CD8-positive, alpha-beta memory T cell (primary cell): ENCODE results near the gene NFIA. TPM values are rescaled to one million over a fixed set of nuclear protein-coding genes. Genes with fewer than 3 reads are reported as not detected.

Source experiments
- CTCF ChIA-PET: fragments of 350-600 bp; sonication (Branson Sonifier 250); formaldehyde crosslinking; loops from one replicate; lab custom pipeline; 2021; ENCODE audit warnings: antibody characterized with exemption; lab: Charles Lee
- POLR2A ChIA-PET: fragments of 350-600 bp; sonication (Branson Sonifier 250); formaldehyde crosslinking; loops from one replicate; lab custom pipeline; 2021; ENCODE audit warnings: antibody characterized with exemption; lab: Charles Lee
- DNase-seq, 5 donors: peaks; one replicate each; pipeline versions ENCODE4 v3.0.0 to v3.0.0-alpha.2; 2020 to 2022; ENCODE audit warnings: mixed read lengths in 1 of 5
- H3K27ac ChIP-seq: one replicate; pipeline ENCODE4 v1.7.0; 2013; ENCODE audit warnings: low read depth, mild to moderate bottlenecking, low read length, moderate library complexity
- H3K27me3 ChIP-seq: 2 replicates; pipeline ENCODE4 v1.7.0; 2013; ENCODE audit warnings: low read length, mild to moderate bottlenecking; ENCODE audit not compliant: insufficient read depth, poor library complexity, severe bottlenecking
- H3K36me3 ChIP-seq: 2 replicates; pipeline ENCODE4 v1.7.0; 2013; ENCODE audit warnings: mild to moderate bottlenecking, low read length, moderate library complexity; ENCODE audit not compliant: insufficient read depth
- H3K4me1 ChIP-seq: 2 replicates; pipeline ENCODE4 v1.7.0; 2013; ENCODE audit warnings: mild to moderate bottlenecking, low read length, moderate library complexity; ENCODE audit not compliant: insufficient read depth
- H3K4me3 ChIP-seq: 2 replicates; pipeline ENCODE4 v1.7.0; 2013; ENCODE audit warnings: mild to moderate bottlenecking, low read length
- H3K9me3 ChIP-seq: 2 replicates; pipeline ENCODE4 v1.7.0; 2013; ENCODE audit warnings: mild to moderate bottlenecking, low read length
- H3K27ac Mint-ChIP-seq, 8 donors: one replicate each; pipeline ENCODE4 v1.8.0; 2020 to 2021; ENCODE audit warnings: mixed read lengths in 8 of 8, mild to moderate bottlenecking in 6 of 8, inconsistent platforms in 3 of 8, moderate library complexity in 3 of 8
- H3K27me3 Mint-ChIP-seq, 2 donors: one replicate each; pipeline ENCODE4 v1.8.0; 2020 to 2021; ENCODE audit warnings: mixed read lengths in 2 of 2, mild to moderate bottlenecking in 1 of 2, moderate library complexity in 1 of 2
- H3K36me3 Mint-ChIP-seq, 3 donors: one replicate each; pipeline ENCODE4 v1.8.0; 2020 to 2021; ENCODE audit warnings: mixed read lengths in 3 of 3, inconsistent platforms in 1 of 3, mild to moderate bottlenecking in 1 of 3
- H3K4me1 Mint-ChIP-seq, 3 donors: one replicate each; pipeline ENCODE4 v1.8.0; 2020 to 2021; ENCODE audit warnings: mixed read lengths in 3 of 3, inconsistent platforms in 1 of 3, mild to moderate bottlenecking in 1 of 3
- H3K4me3 Mint-ChIP-seq, 7 donors: one replicate each; pipeline ENCODE4 v1.8.0; 2020 to 2021; ENCODE audit warnings: mixed read lengths in 7 of 7, mild to moderate bottlenecking in 6 of 7, moderate library complexity in 4 of 7, inconsistent platforms in 2 of 7
- H3K9me3 Mint-ChIP-seq, 5 donors: one replicate each; pipeline ENCODE4 v1.8.0; 2020 to 2022; ENCODE audit warnings: mixed read lengths in 5 of 5, mild to moderate bottlenecking in 3 of 5, moderate library complexity in 2 of 5, inconsistent platforms in 1 of 5
- polyA plus RNA-seq: library from polyadenylated mRNA; unstranded; fragments of 300-500 nt; fragmentation: Illumina TruSeq; gene quantifications from one replicate; pipeline ENCODE4 v1.2.3, GENCODE V29; 2021
- total RNA-seq, 2 experiments: library from RNA; stranded (reverse); gene quantifications; one replicate each; pipeline ENCODE4 v1.2.3, GENCODE V29; 2021

NFIA gene
- total and polyA plus RNA-seq, 3 experiments from 2014 or later, result 6.1 to 9.9 (median 7.0) TPM

- POLR2A ChIA-PET, result no interaction called here
- Histone ChIP-seq H3K9me3 (no peaks in the 10 kb centered on the region), H3K4me1 (no peaks in the 10 kb centered on the region), H3K36me3 (no peaks in the 10 kb centered on the region), H3K27ac (no peak overlapping the region), H3K4me3 (no peak overlapping the region), H3K27me3 (no peaks in the 10 kb centered on the region)
- H3K4me1 Mint-ChIP-seq, result peaks cover 0 to 4% (median 2%) of the 10 kb centered on the region in 3 donors
- H3K27ac Mint-ChIP-seq, result no peak overlapping the region
- CTCF ChIA-PET, result interaction anchor here (0.8 kb wide), 1 partner anchor 114 kb away, joined by 3 read pairs; no protein-coding TSS in a partner anchor
- peaks cover 10 to 27% (median 12%) of the 10 kb centered on the region in 3 donors for H3K36me3 Mint-ChIP-seq
- DNase-seq, result no peak
- no peaks in the 10 kb centered on the region for H3K27me3 Mint-ChIP-seq
- H3K9me3 Mint-ChIP-seq, result no peaks in the 10 kb centered on the region
- H3K4me3 Mint-ChIP-seq, result no peak overlapping the region
Measured at GRCh38 chr1:61356995-61357394, 274.6 kb downstream of the NFIA start.

GRCh38 chr1:61357539-61357938 lies 275.2 kb downstream of the NFIA start:
- POLR2A ChIA-PET, result no interaction called here
- Mint-ChIP-seq H3K4me1 (peaks cover 0 to 4% (median 2%) of the 10 kb centered on the region in 3 donors), H3K27ac (peak overlapping the region in 1 of 8 donors; percentile 72), H3K36me3 (peaks cover 10 to 28% (median 12%) of the 10 kb centered on the region in 3 donors), H3K9me3 (no peaks in the 10 kb centered on the region), H3K4me3 (no peak overlapping the region), H3K27me3 (no peaks in the 10 kb centered on the region)
- CTCF ChIA-PET, result no interaction called here
- Histone ChIP-seq H3K9me3 (no peaks in the 10 kb centered on the region), H3K4me1 (no peaks in the 10 kb centered on the region), H3K27ac (no peak overlapping the region), H3K27me3 (no peaks in the 10 kb centered on the region), H3K4me3 (no peak overlapping the region), H3K36me3 (no peaks in the 10 kb centered on the region)
- DNase-seq, result no peak

GRCh38 chr1:61358770-61359455 lies 276.6 kb downstream of the NFIA start:
- Mint-ChIP-seq H3K9me3 (no peaks in the 10 kb centered on the region), H3K27ac (no peak overlapping the region), H3K4me1 (no peaks in the 10 kb centered on the region), H3K27me3 (no peaks in the 10 kb centered on the region), H3K36me3 (peaks cover 10 to 24% (median 11%) of the 10 kb centered on the region in 3 donors), H3K4me3 (no peak overlapping the region)
- H3K9me3 ChIP-seq, result no peaks in the 10 kb centered on the region
- H3K27me3 ChIP-seq, result no peaks in the 10 kb centered on the region
- no peaks in the 10 kb centered on the region for H3K36me3 ChIP-seq
- no peak overlapping the region for H3K4me3 ChIP-seq
- ChIA-PET POLR2A (no interaction called here), CTCF (no interaction called here)
- no peak for DNase-seq
- no peak overlapping the region for H3K27ac ChIP-seq
- no peaks in the 10 kb centered on the region for H3K4me1 ChIP-seq

- H3K9me3 Mint-ChIP-seq, result no peaks in the 10 kb centered on the region
- H3K9me3 ChIP-seq, result no peaks in the 10 kb centered on the region
- POLR2A ChIA-PET, result no interaction called here
- CTCF ChIA-PET, result no interaction called here
- no peaks in the 10 kb centered on the region for H3K4me1 Mint-ChIP-seq
- no peaks in the 10 kb centered on the region for H3K27me3 Mint-ChIP-seq
- H3K4me3 ChIP-seq, result no peak overlapping the region
- no peak overlapping the region for H3K4me3 Mint-ChIP-seq
- no peak overlapping the region for H3K27ac ChIP-seq
- peaks cover 10 to 20% (median 11%) of the 10 kb centered on the region in 3 donors for H3K36me3 Mint-ChIP-seq
- peak overlapping the region in 1 of 8 donors; percentile 34 for H3K27ac Mint-ChIP-seq
- no peaks in the 10 kb centered on the region for H3K4me1 ChIP-seq
- H3K27me3 ChIP-seq, result no peaks in the 10 kb centered on the region
- no peak for DNase-seq
- H3K36me3 ChIP-seq, result no peaks in the 10 kb centered on the region
Measured at GRCh38 chr1:61361931-61362330, 279.6 kb downstream of the NFIA start.

- Mint-ChIP-seq H3K4me1 (no peaks in the 10 kb centered on the region), H3K9me3 (no peaks in the 10 kb centered on the region), H3K27me3 (no peaks in the 10 kb centered on the region), H3K4me3 (no peak overlapping the region), H3K36me3 (peaks cover 10 to 20% (median 11%) of the 10 kb centered on the region in 3 donors), H3K27ac (no peak overlapping the region)
- DNase-seq, result no peak
- H3K36me3 ChIP-seq, result no peaks in the 10 kb centered on the region
- no peak overlapping the region for H3K27ac ChIP-seq
- POLR2A ChIA-PET, result no interaction called here
- no peaks in the 10 kb centered on the region for H3K9me3 ChIP-seq
- no peaks in the 10 kb centered on the region for H3K27me3 ChIP-seq
- no peak overlapping the region for H3K4me3 ChIP-seq
- CTCF ChIA-PET, result no interaction called here
- H3K4me1 ChIP-seq, result no peaks in the 10 kb centered on the region
Measured at GRCh38 chr1:61362351-61362750, 280.0 kb downstream of the NFIA start.

GRCh38 chr1:61368366-61368765 lies 286.0 kb downstream of the NFIA start:
- ChIA-PET CTCF (no interaction called here), POLR2A (no interaction called here)
- H3K4me3 Mint-ChIP-seq, result no peak overlapping the region
- H3K4me1 Mint-ChIP-seq, result no peaks in the 10 kb centered on the region
- H3K36me3 ChIP-seq, result no peaks in the 10 kb centered on the region
- H3K27ac ChIP-seq, result no peak overlapping the region
- no peaks in the 10 kb centered on the region for H3K9me3 ChIP-seq
- no peak for DNase-seq
- H3K4me3 ChIP-seq, result no peak overlapping the region
- H3K36me3 Mint-ChIP-seq, result peaks cover 2 to 14% (median 6%) of the 10 kb centered on the region in 3 donors
- no peaks in the 10 kb centered on the region for H3K27me3 Mint-ChIP-seq
- no peak overlapping the region for H3K27ac Mint-ChIP-seq
- H3K9me3 Mint-ChIP-seq, result no peaks in the 10 kb centered on the region
- H3K27me3 ChIP-seq, result no peaks in the 10 kb centered on the region
- no peaks in the 10 kb centered on the region for H3K4me1 ChIP-seq

GRCh38 chr1:61368876-61369275 lies 286.5 kb downstream of the NFIA start:
- Histone ChIP-seq H3K9me3 (no peaks in the 10 kb centered on the region), H3K4me1 (no peaks in the 10 kb centered on the region), H3K4me3 (no peak overlapping the region), H3K27me3 (no peaks in the 10 kb centered on the region), H3K27ac (no peak overlapping the region), H3K36me3 (no peaks in the 10 kb centered on the region)
- no peak for DNase-seq
- Mint-ChIP-seq H3K4me1 (no peaks in the 10 kb centered on the region), H3K36me3 (peaks cover 2 to 14% (median 6%) of the 10 kb centered on the region in 3 donors), H3K27ac (no peak overlapping the region), H3K27me3 (no peaks in the 10 kb centered on the region), H3K4me3 (no peak overlapping the region), H3K9me3 (no peaks in the 10 kb centered on the region)
- ChIA-PET CTCF (no interaction called here), POLR2A (no interaction called here)

- H3K4me1 Mint-ChIP-seq, result no peaks in the 10 kb centered on the region
- ChIA-PET CTCF (no interaction called here), POLR2A (no interaction called here)
- DNase-seq, result no peak
- no peaks in the 10 kb centered on the region for H3K4me1 ChIP-seq
- H3K27ac ChIP-seq, result no peak overlapping the region
- no peaks in the 10 kb centered on the region for H3K36me3 ChIP-seq
- no peak overlapping the region for H3K27ac Mint-ChIP-seq
- no peaks in the 10 kb centered on the region for H3K9me3 Mint-ChIP-seq
- H3K4me3 Mint-ChIP-seq, result no peak overlapping the region
- H3K36me3 Mint-ChIP-seq, result peaks cover 2 to 14% (median 4%) of the 10 kb centered on the region in 3 donors
- H3K9me3 ChIP-seq, result no peaks in the 10 kb centered on the region
- H3K27me3 Mint-ChIP-seq, result no peaks in the 10 kb centered on the region
- H3K4me3 ChIP-seq, result no peak overlapping the region
- no peaks in the 10 kb centered on the region for H3K27me3 ChIP-seq
Measured at GRCh38 chr1:61370177-61370912, 288.0 kb downstream of the NFIA start.
